Limb (tissue), 2 donors: ENCODE measurements around the gene RFX3.
A peak's percentile ranks its signal among the peaks of the same experiment; 100 is the strongest.

ENCODE experiments used
- DNase-seq, 2 donors: peaks; one replicate each; pipeline ENCODE4 v3.0.0-alpha.2; 2016; ENCODE audit errors: extremely low spot score in 2 of 2

The RFX3 gene

GRCh38 chr9:3435732-3436131 lies 90.1 kb downstream of the RFX3 start:
- no peak for DNase-seq

DNA sequence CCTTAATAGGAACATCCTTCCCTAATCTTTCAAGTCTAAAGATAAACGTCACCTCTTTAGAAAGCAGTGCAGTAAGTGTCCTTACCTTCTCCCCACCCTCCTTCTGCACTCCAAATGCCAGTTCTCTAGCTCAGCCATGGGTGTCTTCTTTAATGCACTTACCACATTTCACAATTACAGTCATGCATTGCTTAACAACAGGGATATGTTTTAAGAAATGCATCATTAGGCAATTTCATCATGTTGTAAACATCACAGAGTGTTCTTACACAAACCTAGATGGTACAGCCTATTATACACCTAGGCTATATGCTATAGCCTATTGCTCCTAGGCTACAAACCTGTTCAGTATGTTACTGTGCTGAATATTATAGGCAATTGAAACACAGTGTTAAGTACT lies 91.2 kb downstream of the RFX3 start:
- no peak for DNase-seq

- DNase-seq: no peak
Observed at GRCh38 chr9:3433754-3434153, 92.0 kb downstream of the RFX3 start.

DNA sequence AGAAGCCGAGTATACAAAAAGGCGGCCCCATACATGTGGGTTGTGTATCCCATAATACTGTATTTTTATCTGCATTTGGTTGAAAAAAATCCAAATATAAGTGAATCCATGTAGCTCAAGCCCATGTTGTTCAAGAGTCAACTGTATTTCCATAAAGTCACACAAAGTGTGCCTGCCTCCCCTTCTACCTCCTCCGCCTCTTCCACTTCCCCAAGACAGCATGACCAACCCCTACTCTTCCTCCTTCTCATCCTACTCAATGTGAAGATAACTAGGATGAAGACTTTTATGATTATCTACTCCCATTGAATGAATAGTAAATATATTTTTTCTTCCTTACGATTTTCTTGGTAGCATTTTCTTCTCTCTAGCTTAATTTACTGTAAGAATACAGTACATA lies 92.7 kb downstream of the RFX3 start:
- DNase-seq: no peak

DNA sequence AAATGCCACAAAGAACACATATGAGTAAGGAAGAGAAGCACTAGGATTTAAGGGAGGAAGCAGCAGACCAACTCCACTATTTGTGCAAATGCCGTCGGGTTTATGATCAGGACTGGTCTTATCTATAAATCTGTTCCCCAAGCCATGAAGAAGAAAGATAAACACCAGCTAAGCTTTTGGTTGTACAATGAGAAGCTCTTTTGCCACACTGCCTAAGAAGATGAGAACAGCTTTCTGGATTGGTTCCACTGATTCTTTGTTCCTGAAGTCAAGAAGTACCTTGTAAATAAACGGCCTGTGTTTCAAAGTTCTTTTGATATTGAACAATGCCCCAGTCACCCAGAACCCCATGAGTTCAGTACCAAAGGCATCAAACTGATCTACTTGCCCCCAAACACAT lies 93.9 kb downstream of the RFX3 start:
- DNase-seq: no peak

DNA sequence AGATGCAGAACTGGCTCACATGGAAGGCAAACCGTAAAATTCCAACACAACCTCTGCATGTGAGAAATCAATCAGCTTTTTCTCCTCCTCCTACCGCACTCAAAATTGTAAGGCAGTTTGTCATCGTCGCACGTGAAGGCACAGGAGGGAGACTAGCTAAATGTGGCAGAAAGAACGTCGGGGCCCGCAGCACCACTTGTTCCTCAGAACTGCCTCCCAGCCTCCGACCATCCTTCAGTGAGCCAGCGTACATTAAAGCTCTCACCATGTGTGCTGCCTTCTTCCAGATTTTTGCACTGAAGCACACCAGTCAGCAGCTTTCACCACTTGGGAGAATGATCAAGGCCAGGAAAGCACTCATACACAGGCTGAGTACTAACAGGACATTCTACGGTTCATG lies 105.9 kb downstream of the RFX3 start:
- peak in 1 of 2 donors; percentile 27 for DNase-seq

DNA sequence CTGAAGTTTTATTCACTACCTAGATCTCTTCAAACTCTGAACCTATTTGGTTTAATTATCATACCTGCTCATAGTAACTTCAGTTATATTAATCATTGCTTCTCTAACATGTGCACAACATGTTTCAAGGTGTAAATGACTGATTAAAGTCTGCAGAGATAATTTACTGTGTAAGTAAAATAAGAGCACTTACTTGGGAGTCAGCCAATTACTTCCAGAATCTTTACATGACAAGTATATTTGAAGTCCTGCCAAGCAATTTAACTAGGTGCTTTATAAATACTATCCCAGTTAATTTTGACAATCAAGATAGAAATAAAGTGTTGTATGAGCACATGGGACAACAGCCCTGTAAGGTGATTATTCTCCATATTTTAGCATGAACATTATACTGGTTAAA lies 109.9 kb downstream of the RFX3 start:
- DNase-seq: no peak

DNA sequence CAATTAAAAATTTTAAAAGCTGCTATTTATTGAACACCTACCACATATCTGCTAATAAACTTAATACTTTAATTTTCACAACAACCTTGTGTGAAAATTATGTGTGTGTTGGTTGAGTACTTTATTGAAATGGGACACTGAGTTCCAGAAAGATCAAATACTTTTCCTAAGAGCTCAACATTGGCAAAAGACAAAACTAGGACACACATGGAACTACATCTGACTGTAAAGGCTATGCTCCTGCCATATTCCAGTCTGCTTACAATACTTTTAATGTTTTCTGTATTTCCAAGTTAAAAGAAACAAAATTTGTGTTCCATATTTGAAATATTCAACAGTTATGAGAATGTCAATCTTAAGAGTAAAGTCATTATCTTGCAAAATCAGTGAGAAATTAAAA lies 111.8 kb downstream of the RFX3 start:
- DNase-seq: no peak

- no peak for DNase-seq
Observed at GRCh38 chr9:3410461-3410860, 115.3 kb downstream of the RFX3 start.

DNA sequence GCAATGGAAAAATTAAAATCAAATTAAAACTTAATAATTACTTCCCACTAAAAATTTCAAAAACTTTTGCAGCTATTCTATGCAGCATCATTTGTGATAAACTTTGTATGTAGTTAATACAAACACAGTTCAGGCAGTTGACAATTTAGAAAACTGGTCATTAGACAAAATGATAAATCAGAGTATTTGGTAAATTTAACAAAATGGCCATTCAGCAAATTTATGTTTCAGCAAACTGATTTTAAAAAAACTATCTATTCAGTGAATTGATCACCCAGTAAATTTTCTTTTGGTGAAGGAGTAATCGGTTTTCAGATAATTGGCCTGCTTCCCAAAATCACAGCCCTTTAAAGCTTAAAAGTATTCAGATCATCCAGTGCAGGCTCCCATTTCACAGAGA lies 116.3 kb downstream of the RFX3 start:
- no peak for DNase-seq

DNA sequence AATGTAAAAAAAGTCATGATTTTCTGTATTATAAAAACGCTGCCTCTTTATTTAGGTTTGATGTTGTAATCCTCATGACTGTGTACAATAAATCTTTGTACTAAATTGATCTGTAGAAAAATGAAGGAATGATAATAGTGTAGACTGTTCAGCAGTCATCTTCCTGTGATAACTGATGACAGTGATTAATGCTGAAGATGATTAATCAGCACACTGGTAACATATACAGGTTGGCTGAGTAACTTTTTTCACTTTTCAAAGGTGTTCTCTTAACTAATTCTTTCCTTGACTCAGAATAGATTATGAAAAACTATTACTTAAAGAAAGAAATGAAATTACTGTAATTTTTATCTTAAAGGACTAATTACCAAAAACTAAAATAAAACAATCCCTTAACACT lies 122.5 kb downstream of the RFX3 start:
- no peak for DNase-seq

GRCh38 chr9:3401221-3401954 lies 124.4 kb downstream of the RFX3 start:
- DNase-seq: no peak

- DNase-seq: no peak
Observed at GRCh38 chr9:3398232-3398648, 127.6 kb downstream of the RFX3 start.

DNA sequence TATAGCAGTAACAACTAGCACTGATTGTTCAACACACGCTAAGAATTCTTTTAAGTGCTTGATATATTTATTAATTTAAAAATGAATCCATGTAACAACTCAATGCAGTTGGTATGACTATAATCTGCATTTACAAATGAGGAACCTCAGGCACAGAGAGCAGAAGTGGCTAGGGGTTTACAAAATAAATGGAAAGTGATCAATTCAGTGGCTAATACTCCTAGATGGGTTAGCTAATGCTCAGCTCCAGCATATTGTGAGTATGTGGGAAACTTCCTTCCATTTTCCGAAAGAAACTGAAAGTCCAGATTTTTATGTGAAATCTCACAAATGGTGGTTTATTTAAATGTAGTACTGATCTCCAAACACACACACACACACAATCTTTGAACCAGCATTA lies 128.0 kb downstream of the RFX3 start:
- no peak for DNase-seq

- no peak for DNase-seq
Observed at GRCh38 chr9:3391414-3391813, 134.4 kb downstream of the RFX3 start.

GRCh38 chr9:3386753-3387152 lies 139.0 kb downstream of the RFX3 start:
- DNase-seq: no peak

- no peak for DNase-seq
Observed at GRCh38 chr9:3385871-3386270, 139.9 kb downstream of the RFX3 start.

DNA sequence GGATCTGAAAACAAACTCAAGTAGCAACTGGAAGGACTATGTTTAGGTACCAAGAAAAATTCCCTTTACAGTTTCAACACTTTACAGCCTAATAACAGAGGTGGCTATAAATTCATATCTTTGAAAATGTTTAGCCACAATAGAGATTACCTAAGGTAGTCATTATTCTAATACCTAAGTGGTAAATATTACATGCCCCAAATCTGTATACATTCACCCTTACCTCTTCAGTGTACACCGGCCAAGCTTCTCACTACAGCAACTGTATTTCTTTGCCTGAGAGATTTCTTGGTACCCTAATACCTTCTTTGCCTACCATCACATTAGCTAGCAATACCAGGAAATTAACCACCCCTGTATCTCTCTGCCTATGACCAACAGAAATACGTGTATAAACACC lies 154.0 kb downstream of the RFX3 start:
- no peak for DNase-seq

DNA sequence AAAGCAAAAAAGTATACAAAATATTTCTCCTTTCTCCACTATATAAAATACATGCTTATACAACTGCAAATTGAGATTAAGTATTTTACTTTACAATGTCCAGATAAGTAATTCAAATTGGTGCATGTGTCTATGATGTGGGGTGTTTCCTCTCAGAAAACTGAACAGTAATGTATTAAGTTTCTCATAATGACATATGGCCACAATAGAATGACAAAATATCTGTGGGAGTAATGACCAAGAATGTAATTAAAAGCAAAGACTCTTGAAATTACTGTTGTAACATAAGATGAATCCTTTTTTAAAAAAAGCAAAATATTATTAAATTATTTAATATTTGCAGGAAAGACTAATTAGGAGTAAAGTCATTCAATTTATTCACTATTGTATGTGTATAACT lies 155.1 kb downstream of the RFX3 start:
- no peak for DNase-seq

- no peak for DNase-seq
Observed at GRCh38 chr9:3367185-3367584, 158.6 kb downstream of the RFX3 start.

DNA sequence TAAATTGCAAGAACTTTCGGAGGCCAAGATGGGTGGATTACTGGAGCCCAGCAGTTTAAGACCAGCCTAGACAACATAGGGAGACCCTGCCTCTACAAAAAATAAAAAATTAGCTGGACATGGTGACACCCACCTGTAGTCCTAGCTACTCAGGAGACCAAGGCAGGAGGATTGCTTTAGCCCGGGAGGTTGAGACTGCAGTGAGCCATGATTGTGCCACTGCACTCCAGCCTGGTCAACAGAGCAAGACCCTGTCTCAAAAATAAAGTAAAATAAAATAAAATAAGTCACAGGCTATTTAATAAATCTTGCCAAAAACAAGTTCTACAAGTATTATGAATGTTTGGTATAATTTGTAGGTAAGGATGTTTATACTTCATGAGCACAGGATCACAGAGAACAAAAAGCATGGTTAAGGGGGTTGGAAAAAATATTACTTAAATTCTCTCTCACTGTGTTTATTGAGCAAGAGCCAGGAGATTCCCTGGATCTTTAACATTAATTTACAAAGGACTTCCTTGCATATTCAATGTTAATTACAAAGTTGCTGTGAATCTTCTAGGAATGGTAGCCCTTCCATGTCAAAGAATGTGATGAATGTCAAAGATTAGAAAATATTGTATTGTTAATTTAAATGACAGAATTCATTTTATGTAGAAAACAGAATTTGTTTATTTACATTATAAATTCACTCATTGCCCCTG lies 164.0 kb downstream of the RFX3 start:
- DNase-seq: no peak

DNA sequence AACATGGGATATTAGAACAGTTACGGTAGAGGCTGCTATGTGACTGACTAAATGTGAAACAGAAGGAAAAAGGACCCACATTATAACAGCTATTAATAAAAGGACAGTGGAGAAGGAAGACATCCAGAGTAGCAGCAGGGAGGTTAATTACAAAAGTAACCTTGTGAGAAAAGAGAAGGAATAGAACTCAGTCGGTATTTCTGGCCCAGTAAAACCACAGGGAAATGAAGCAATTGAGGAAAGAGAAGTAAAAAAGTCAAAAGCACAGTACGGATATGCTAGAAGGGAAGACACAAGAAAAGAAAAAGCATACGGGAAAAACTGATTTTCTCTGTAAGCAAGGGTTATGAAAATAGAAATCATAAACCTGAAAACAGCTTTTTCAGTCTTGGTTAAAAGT lies 164.7 kb downstream of the RFX3 start:
- no peak for DNase-seq

DNA sequence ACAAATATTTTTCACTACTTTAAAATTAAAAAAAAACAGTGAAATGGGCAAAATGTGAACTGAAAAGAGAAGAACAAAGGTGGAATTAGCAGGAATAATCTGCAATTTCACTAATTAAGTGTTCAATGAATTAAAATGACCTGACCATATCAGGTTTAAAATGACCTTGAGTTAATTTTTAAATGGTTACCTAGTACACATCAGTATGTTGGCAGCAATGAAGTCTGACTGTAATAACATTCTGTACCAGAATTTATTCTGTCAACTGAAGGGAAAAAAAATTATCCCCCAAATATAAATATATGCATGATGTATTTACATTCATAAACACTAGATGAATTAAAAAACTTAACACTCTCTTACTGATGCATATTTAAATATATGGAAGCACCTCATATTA lies 165.6 kb downstream of the RFX3 start:
- no peak for DNase-seq
